HEK293 (cell line): Measurements from ENCODE around the gene MAP3K9.

Experiments used
- CTCF ChIA-PET: fragments of 350-600 bp; formaldehyde crosslinking; extraction: SDS; loops from one replicate; lab custom pipeline; 2021; ENCODE audit warnings: antibody characterized with exemption; lab: Yijun Ruan, JAX
- POLR2A ChIA-PET: fragments of 300-600 bp; formaldehyde crosslinking; extraction: SDS; loops from one replicate; lab custom pipeline; 2020; ENCODE audit warnings: antibody characterized with exemption, inconsistent platforms; lab: Yijun Ruan, JAX
- H3K27ac ChIP-seq: fragments of 200-500 bp; sonication (Bioruptor generic); 2 replicates; pipeline ENCODE4 v1.5.1; 2014; ENCODE audit warnings: low read depth, low read length, control low read depth, inconsistent platforms; ENCODE audit errors: extremely low read depth
- H3K36me3 ChIP-seq, 2 experiments: fragments of 200-500 bp in 1 of 2; sonication (Bioruptor generic) in 1 of 2; 1 replicate in 1 of 2; 2 replicates in 1 of 2; pipeline ENCODE4 v1.5.1; 2014 to 2017; ENCODE audit warnings: inconsistent platforms in 2 of 2, low read length in 2 of 2; ENCODE audit not compliant: control insufficient read depth in 2 of 2, insufficient read depth in 1 of 2
- H3K4me1 ChIP-seq: fragments of 200-500 bp; sonication (Bioruptor generic); 2 replicates; pipeline ENCODE4 v1.5.1; 2014; ENCODE audit warnings: mild to moderate bottlenecking, low read length, inconsistent platforms; ENCODE audit not compliant: control insufficient read depth, insufficient read depth
- H3K4me3 ChIP-seq: 2 replicates; pipeline ENCODE4 v1.5.1; 2011; ENCODE audit warnings: low read depth, mild to moderate bottlenecking, control low read depth, low read length, moderate library complexity
- H3K9me3 ChIP-seq: fragments of 200-500 bp; sonication (Bioruptor generic); 2 replicates; pipeline ENCODE4 v1.5.1; 2014; ENCODE audit warnings: low read depth, low read length, inconsistent platforms; ENCODE audit not compliant: control insufficient read depth, insufficient read depth
- FEZF1 ChIP-seq: fragments of 450-650 bp; formaldehyde crosslinking; IDR thresholded peaks from 2 replicates; pipeline ENCODE4 v1.5.1; 2016; ENCODE audit warnings: missing biosample characterization, missing genetic modification characterization
- GLIS1 ChIP-seq: fragments of 450-650 bp; formaldehyde crosslinking; IDR thresholded peaks from 2 replicates; pipeline ENCODE4 v1.5.1; 2016; ENCODE audit warnings: missing biosample characterization, missing genetic modification characterization
- IKZF3 ChIP-seq: fragments of 450-650 bp; IDR thresholded peaks from 2 replicates; pipeline ENCODE4 v1.5.0; 2018; ENCODE audit warnings: missing biosample characterization, mild to moderate bottlenecking, missing genetic modification characterization, moderate library complexity
- MEIS1 ChIP-seq: sonication (generic); formaldehyde crosslinking; IDR thresholded peaks from 2 replicates; pipeline ENCODE4 v1.8.1; 2022; ENCODE audit warnings: missing genetic modification reagents, mild to moderate bottlenecking, borderline replicate concordance
- PRDM6 ChIP-seq: fragments of 450-650 bp; formaldehyde crosslinking; IDR thresholded peaks from 2 replicates; pipeline ENCODE4 v1.5.1; 2017; ENCODE audit warnings: missing biosample characterization, missing genetic modification characterization
- SP3 ChIP-seq: fragments of 450-650 bp; formaldehyde crosslinking; IDR thresholded peaks from 2 replicates; pipeline ENCODE4 v1.5.1; 2016; ENCODE audit warnings: missing biosample characterization, missing genetic modification characterization
- ZBTB11 ChIP-seq: fragments of 450-650 bp; formaldehyde crosslinking; conservative IDR thresholded peaks from 2 replicates; pipeline ENCODE4 v1.5.1; 2016; ENCODE audit warnings: low read depth, missing biosample characterization, missing genetic modification characterization
- ZBTB6 ChIP-seq: fragments of 450-650 bp; formaldehyde crosslinking; IDR thresholded peaks from 2 replicates; pipeline ENCODE4 v1.5.1; 2017; ENCODE audit warnings: missing biosample characterization, missing genetic modification characterization
- ZFP37 ChIP-seq: fragments of 450-650 bp; formaldehyde crosslinking; IDR thresholded peaks from 2 replicates; pipeline ENCODE4 v1.5.1; 2016; ENCODE audit warnings: missing biosample characterization, missing genetic modification characterization
- ZFP69B ChIP-seq: fragments of 450-650 bp; formaldehyde crosslinking; IDR thresholded peaks from 2 replicates; pipeline ENCODE4 v1.5.1; 2016; ENCODE audit warnings: missing biosample characterization, missing genetic modification characterization
- ZNF146 ChIP-seq: fragments of 450-650 bp; formaldehyde crosslinking; IDR thresholded peaks from 2 replicates; pipeline ENCODE4 v1.5.1; 2016; ENCODE audit warnings: missing biosample characterization, missing genetic modification characterization
- ZNF169 ChIP-seq: fragments of 450-650 bp; formaldehyde crosslinking; IDR thresholded peaks from 2 replicates; pipeline ENCODE4 v1.5.1; 2016; ENCODE audit warnings: missing biosample characterization, missing genetic modification characterization
- ZNF24 ChIP-seq: fragments of 450-650 bp; formaldehyde crosslinking; IDR thresholded peaks from 2 replicates; pipeline ENCODE4 v1.5.1; 2016; ENCODE audit warnings: missing biosample characterization, missing genetic modification characterization
- ZNF341 ChIP-seq: fragments of 450-650 bp; formaldehyde crosslinking; IDR thresholded peaks from 2 replicates; pipeline ENCODE4; 2016; ENCODE audit warnings: low read depth, missing biosample characterization, missing genetic modification characterization
- ZNF404 ChIP-seq: fragments of 450-650 bp; formaldehyde crosslinking; IDR thresholded peaks from 2 replicates; pipeline ENCODE4 v1.5.1; 2017; ENCODE audit warnings: missing biosample characterization, missing genetic modification characterization
- ZNF518A ChIP-seq: fragments of 450-650 bp; formaldehyde crosslinking; conservative IDR thresholded peaks from 2 replicates; pipeline ENCODE4 v1.5.1; 2016; ENCODE audit warnings: low read depth, missing biosample characterization, missing genetic modification characterization
- ZNF600 ChIP-seq: fragments of 450-650 bp; formaldehyde crosslinking; IDR thresholded peaks from 2 replicates; pipeline ENCODE4 v1.5.1; 2016; ENCODE audit warnings: missing biosample characterization, missing genetic modification characterization
- ZNF776 ChIP-seq: fragments of 450-650 bp; formaldehyde crosslinking; IDR thresholded peaks from 2 replicates; pipeline ENCODE4 v1.5.0; 2017; ENCODE audit warnings: missing biosample characterization, missing genetic modification characterization, borderline replicate concordance
- ZSCAN5A ChIP-seq: fragments of 450-650 bp; formaldehyde crosslinking; IDR thresholded peaks from 2 replicates; pipeline ENCODE4 v1.5.1; 2016; ENCODE audit warnings: missing biosample characterization, missing genetic modification characterization

MAP3K9 gene

GRCh38 chr14:70776197-70776596, 33.1 kb downstream of the MAP3K9 start:
- Histone ChIP-seq H3K36me3 (no peaks in the 10 kb centered on the region), H3K4me3 (no peak overlapping the region), H3K9me3 (no peaks in the 10 kb centered on the region), H3K27ac (no peak overlapping the region), H3K4me1 (peaks cover 3% of the 10 kb centered on the region; the same call in 1 of the 2 replicates)
- POLR2A ChIA-PET, result interaction anchor here (0.7 kb wide), 1 partner anchor 8 kb away, joined by 3 read pairs; no protein-coding TSS in a partner anchor
- CTCF ChIA-PET, result interaction anchor here (0.6 to 0.7 kb wide), 2 partner anchors 43 to 136 kb away, joined by 3 to 4 read pairs; no protein-coding TSS in a partner anchor
- TF ChIP-seq SP3 (tag by site-specific recombination) (no peak), ZBTB11 (tag by site-specific recombination) (no peak), ZNF24 (tag by site-specific recombination) (no peak), GLIS1 (tag by site-specific recombination) (no peak), ZFP69B (tag by site-specific recombination) (no peak), PRDM6 (no peak), ZNF169 (tag by site-specific recombination) (no peak), ZNF146 (tag by site-specific recombination) (no peak), MEIS1 (CRISPR knock-in tag) (no peak), ZNF341 (tag by site-specific recombination) (no peak), ZSCAN5A (no peak), ZFP37 (tag by site-specific recombination) (no peak), ZNF404 (no peak), ZNF600 (tag by site-specific recombination) (no peak)
- TF ChIP-seq, all 188 proteins: peak for 0

- CTCF ChIA-PET, result no interaction called here
Measured at GRCh38 chr14:70773182-70773862, 36.0 kb downstream of the MAP3K9 start.

GRCh38 chr14:70771781-70772212, 37.5 kb downstream of the MAP3K9 start:
- no peaks in the 10 kb centered on the region for H3K9me3 ChIP-seq
- no peak overlapping the region for H3K27ac ChIP-seq
- peaks cover 3% of the 10 kb centered on the region; the same call in 1 of the 2 replicates for H3K4me1 ChIP-seq
- ChIA-PET CTCF (no interaction called here), POLR2A (no interaction called here)
- no peaks in the 10 kb centered on the region for H3K36me3 ChIP-seq
- H3K4me3 ChIP-seq, result no peak overlapping the region
- TF ChIP-seq GLIS1 (tag by site-specific recombination) (0 out of 2 replicates have a peak, but pooled peaks have one; percentile 13), ZNF518A (tag by site-specific recombination) (no peak), ZBTB6 (tag by site-specific recombination) (no peak), ZNF776 (tag by site-specific recombination) (no peak)

More at GRCh38 chr14:70773182-70773862, 36.0 kb downstream of the MAP3K9 start:
- TF ChIP-seq FEZF1 (tag by site-specific recombination) (no peak), IKZF3 (tag by site-specific recombination) (no peak)
- Histone ChIP-seq H3K27ac (no peak overlapping the region), H3K9me3 (no peaks in the 10 kb centered on the region), H3K4me1 (peaks cover 3% of the 10 kb centered on the region; the same call in 1 of the 2 replicates), H3K36me3 (no peaks in the 10 kb centered on the region), H3K4me3 (no peak overlapping the region)
- POLR2A ChIA-PET, result no interaction called here
